Peyer's patch (tissue), 4 donors: Measurements from ENCODE around the gene GRIPAP1. TPM values are rescaled to one million over a fixed set of nuclear protein-coding genes. Genes with fewer than 3 reads are reported as not detected.

Experiments
- DNase-seq, 3 donors: peaks; one replicate each; pipeline ENCODE4 v3.0.0-alpha.2; 2017 to 2019
- H3K27ac ChIP-seq, 4 donors: fragments of 200-600 bp; sonication (generic); one replicate each; pipeline ENCODE4 v1.5.1; 2016 to 2019
- H3K27me3 ChIP-seq, 2 donors: fragments of 200-600 bp; sonication (generic); one replicate each; pipeline ENCODE4 v1.5.1; 2019
- H3K36me3 ChIP-seq, 3 donors: fragments of 200-600 bp; sonication (generic); one replicate each; pipeline ENCODE4 v1.5.1; 2016 to 2019
- H3K4me1 ChIP-seq, 4 donors: fragments of 200-600 bp; sonication (generic); one replicate each; pipeline ENCODE4 v1.5.1; 2016 to 2019
- H3K4me3 ChIP-seq, 4 donors: fragments of 200-600 bp; sonication (generic); 1 replicate in 3 of 4; 2 replicates in 1 of 4; pipeline ENCODE4 v1.5.1; 2016 to 2019; ENCODE audit warnings: mild to moderate bottlenecking in 1 of 4
- H3K9me3 ChIP-seq, 4 donors: fragments of 200-600 bp; sonication (generic); one replicate each; pipeline ENCODE4 v1.5.1; 2016 to 2019; ENCODE audit warnings: mild to moderate bottlenecking in 1 of 4
- POLR2A ChIP-seq, 2 donors: fragments of 450-650 bp; IDR thresholded peaks; one replicate each; pipeline ENCODE4 v1.5.1; 2017; ENCODE audit warnings: antibody characterized with exemption in 2 of 2, mild to moderate bottlenecking in 2 of 2, moderate library complexity in 2 of 2
- total RNA-seq, 4 donors: library from RNA; depleted of rRNA; stranded (reverse); fragments of >200 nt; gene quantifications; one replicate each; pipeline ENCODE4 v1.1.0, GENCODE V29; 2016
- TF ChIP-seq, protein P1 (sequence below), 6 experiments: fragments of 450-650 bp in 4 of 6; fragments of 200-600 bp in 2 of 6; sonication (generic) in 1 of 6; IDR thresholded peaks; one replicate each; pipeline ENCODE4 v1.5.1; 2017 to 2019; ENCODE audit warnings: antibody characterized with exemption in 6 of 6, mild to moderate bottlenecking in 3 of 6, moderate library complexity in 1 of 6

GRIPAP1 gene
- total RNA-seq, 4 donors from 2014 or later, result 32.4 to 139 (median 70.9) TPM

DNA sequence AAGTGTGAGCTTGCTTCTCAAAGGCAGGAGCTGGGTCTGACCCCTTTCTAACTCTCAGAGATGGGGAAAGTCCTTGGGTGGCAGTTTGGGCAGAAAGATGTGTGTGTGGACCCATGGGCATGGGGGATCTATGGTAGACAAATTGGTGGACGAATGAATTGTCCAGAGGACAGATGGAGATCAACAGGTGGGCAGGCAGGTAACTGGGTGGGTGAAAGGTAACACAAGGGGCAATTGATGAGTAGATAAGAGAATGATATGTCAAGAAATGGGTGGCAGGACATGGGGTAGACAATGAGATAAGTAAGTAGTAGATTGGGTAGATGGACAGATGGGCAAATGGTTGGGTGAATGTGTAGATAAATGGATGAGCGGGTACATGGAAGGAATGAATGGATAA, 27.5 kb downstream of the GRIPAP1 start:
- no peak for TF ChIP-seq POLR2A (IDR thresholded peaks at IDR 0.05)
- TF ChIP-seq, protein P1, sequence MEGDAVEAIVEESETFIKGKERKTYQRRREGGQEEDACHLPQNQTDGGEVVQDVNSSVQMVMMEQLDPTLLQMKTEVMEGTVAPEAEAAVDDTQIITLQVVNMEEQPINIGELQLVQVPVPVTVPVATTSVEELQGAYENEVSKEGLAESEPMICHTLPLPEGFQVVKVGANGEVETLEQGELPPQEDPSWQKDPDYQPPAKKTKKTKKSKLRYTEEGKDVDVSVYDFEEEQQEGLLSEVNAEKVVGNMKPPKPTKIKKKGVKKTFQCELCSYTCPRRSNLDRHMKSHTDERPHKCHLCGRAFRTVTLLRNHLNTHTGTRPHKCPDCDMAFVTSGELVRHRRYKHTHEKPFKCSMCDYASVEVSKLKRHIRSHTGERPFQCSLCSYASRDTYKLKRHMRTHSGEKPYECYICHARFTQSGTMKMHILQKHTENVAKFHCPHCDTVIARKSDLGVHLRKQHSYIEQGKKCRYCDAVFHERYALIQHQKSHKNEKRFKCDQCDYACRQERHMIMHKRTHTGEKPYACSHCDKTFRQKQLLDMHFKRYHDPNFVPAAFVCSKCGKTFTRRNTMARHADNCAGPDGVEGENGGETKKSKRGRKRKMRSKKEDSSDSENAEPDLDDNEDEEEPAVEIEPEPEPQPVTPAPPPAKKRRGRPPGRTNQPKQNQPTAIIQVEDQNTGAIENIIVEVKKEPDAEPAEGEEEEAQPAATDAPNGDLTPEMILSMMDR (IDR thresholded peaks at IDR 0.05), result no peak
- Histone ChIP-seq H3K9me3 (no peaks in the 10 kb centered on the region), H3K36me3 (peaks cover 0 to 20% (median 0%) of the 10 kb centered on the region in 3 donors), H3K27ac (no peak overlapping the region), H3K4me3 (no peak overlapping the region), H3K4me1 (no peaks in the 10 kb centered on the region), H3K27me3 (no peaks in the 10 kb centered on the region)
- DNase-seq, result no peak

DNA sequence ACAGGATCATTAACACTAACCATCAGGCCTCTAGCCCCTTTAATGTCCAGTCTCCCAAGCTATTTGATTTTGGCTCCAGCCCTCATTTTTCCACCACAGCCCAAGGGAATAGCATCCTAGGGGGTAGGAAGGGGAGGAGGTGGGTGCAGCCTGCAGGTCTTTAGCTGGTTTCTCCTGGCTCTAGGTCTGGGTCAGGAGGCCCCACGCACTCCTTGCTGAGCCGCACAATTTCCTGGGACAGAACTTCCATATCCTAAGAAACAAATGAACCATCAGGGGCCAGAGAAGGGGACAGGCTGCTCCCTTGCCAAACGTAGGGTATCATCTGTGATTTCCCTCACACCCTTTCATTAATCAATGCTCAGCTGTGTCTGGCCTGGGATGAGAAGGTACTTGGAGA, 28.0 kb downstream of the GRIPAP1 start:
- Histone ChIP-seq H3K36me3 (peaks cover 0 to 20% (median 0%) of the 10 kb centered on the region in 3 donors), H3K27ac (no peak overlapping the region), H3K4me1 (no peaks in the 10 kb centered on the region), H3K9me3 (no peaks in the 10 kb centered on the region), H3K27me3 (no peaks in the 10 kb centered on the region), H3K4me3 (no peak overlapping the region)
- TF ChIP-seq, protein P1 (IDR thresholded peaks at IDR 0.05), result no peak
- no peak for TF ChIP-seq POLR2A (IDR thresholded peaks at IDR 0.05)
- DNase-seq, result no peak

DNA sequence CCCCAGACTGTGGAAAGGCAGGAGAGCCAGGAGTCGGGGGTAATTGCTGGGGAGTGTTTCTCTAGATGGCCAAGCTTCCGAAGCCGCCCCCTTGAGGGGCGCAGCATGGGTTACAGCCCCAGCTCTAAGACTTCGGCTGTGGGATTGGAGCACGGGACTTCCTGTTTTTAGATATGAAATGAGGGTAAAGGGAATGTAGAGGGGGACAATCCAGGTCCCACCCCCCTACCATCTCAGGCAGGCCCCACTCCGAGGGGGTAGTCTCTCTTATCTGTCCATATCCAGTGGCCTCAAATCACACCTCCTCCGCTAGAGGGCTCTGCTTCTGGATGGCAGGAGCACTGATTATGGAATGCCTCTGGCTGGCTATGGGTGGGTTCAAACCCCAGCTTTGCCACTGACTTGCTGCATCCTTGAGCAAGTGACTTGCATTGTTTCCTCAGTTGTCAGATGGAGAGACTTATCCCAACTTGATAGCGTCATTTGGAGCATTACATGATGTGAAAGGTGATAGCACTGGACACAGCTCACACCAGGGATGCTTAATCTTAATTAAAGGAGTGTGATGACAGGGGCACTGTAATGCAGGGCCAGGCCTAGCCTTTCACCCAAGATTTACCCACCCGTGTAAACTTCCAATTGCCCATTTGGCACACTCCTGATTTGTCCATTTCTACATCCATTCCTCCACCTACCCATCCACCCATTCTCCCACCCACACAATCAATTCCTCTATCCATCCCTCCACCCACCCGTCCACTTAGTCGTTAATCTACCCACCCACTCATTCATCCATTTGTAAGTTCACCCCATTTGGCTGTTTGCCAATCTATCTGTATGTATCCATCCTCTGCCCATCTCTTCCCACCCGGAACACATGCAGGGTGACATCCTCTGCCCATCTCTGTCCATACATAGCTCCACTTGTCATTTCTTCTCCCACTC, 29.6 kb downstream of the GRIPAP1 start:
- Histone ChIP-seq H3K4me1 (no peaks in the 10 kb centered on the region), H3K4me3 (peak overlapping the region; percentile 10 to 34 (median 26)), H3K27ac (peak overlapping the region; percentile 12 to 60 (median 47)), H3K36me3 (peaks cover 0 to 10% (median 0%) of the 10 kb centered on the region in 3 donors), H3K9me3 (no peaks in the 10 kb centered on the region), H3K27me3 (no peaks in the 10 kb centered on the region)
- peak in 2 of 3 donors; percentile 49 to 70 for DNase-seq
- TF ChIP-seq, protein P1 (IDR thresholded peaks at IDR 0.05), result peak in 4 of 6 experiments; percentile 37 to 48 (median 44)
- no peak for TF ChIP-seq POLR2A (IDR thresholded peaks at IDR 0.05)

DNA sequence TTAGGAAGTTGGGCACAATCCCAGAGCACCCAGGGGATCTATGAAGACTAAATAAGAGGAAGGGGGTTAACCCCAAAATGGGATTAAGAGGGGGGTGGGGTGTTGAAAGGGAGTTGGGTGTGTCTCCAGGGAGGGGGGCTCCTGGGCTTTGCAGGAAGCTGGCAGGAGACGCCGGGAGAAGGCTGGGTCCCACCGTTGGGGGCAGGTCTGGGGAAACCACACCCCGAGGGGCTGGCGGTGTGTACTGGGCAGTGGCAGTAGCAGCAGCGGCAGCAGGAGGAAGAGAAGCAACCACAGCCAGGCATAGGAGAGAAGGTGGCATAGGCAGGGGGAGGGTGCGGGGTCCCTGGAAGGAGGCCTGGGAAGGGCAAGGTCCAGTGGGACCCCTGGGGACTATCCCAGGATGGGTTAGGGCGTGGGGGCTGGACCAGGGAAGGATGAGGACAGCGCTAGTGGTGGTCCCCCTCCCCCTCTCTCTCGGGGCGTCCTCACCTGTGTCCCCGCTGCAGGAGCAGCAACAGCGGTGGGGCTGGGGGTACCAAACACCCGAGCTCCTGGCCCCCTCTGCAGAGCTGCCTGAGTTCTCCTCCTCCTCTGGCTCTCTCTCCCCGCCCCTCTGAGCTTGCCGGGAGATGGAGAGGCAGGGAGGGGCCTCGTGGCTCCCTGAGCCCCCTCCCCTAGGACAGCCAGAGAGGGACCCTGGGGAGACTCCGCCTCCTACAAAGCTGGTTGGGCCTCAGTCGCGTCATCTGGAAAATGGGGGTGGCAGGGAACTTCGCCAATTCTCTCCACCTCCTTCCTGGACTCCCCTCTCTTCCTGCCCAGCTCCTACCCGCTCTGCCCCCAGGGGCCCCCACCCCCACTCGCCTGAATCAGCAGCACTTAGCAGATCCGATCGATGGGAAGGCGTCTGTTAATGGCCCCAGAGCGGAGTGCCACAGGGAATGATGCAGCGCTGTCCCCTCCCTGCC, 30.5 kb downstream of the GRIPAP1 start, which contains the start of gene KCND1:
Gene KCND1 (minus strand): TSS at position 596 of the 971 bp plus-strand sequence. CDS start 1,573 bp downstream, outside the sequence.
- Histone ChIP-seq H3K9me3 (no peaks in the 10 kb centered on the region), H3K36me3 (peaks cover 0 to 9% (median 0%) of the 10 kb centered on the region in 3 donors), H3K27ac (peak within 1 kb of the TSS; percentile 12 to 60 (median 47)), H3K4me3 (peak within 1 kb of the TSS; percentile 10 to 34 (median 26)), H3K27me3 (no peaks in the 10 kb centered on the region), H3K4me1 (no peaks in the 10 kb centered on the region)
- no peak for TF ChIP-seq POLR2A (IDR thresholded peaks at IDR 0.05)
- TF ChIP-seq, protein P1 (IDR thresholded peaks at IDR 0.05), result no peak
- peak in 2 of 3 donors; percentile 17 to 51 for DNase-seq

DNA sequence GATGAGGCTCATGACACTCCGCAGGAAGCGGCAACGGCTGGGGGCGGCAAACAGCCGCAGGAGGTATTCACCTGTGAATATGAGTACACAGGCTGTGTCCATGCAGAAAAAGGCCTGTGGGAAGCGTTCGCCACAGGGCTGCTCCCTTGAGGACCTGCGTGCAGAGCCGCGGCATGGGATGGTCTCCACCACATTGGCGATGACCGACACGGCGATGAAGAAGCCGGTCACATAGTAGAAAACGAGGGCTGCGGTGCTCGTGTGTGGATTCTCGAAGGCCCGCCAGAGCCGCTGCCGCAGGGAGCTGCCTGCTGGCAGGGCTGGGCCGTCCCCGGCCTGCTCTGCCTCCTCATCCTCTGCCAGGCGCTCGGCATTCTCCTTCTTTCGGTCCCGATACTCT, 32.6 kb downstream of the GRIPAP1 start:
- no peaks in the 10 kb centered on the region for H3K27me3 ChIP-seq
- no peak for DNase-seq
- no peak for TF ChIP-seq POLR2A (IDR thresholded peaks at IDR 0.05)
- TF ChIP-seq, protein P1 (IDR thresholded peaks at IDR 0.05), result no peak

More for the DNA sequence above, 32.6 kb downstream of the GRIPAP1 start:
- Histone ChIP-seq H3K4me3 (no peak overlapping the region), H3K36me3 (no peaks in the 10 kb centered on the region), H3K27ac (no peak overlapping the region), H3K4me1 (no peaks in the 10 kb centered on the region), H3K9me3 (no peaks in the 10 kb centered on the region)
